Kasumi-1 (cell line): ENCODE data around the gene UBE2E1.
A peak's percentile ranks its signal among the peaks of the same experiment; 100 is the strongest.

ENCODE experiments used
- DNase-seq, 2 experiments: peaks; one replicate each; lab custom pipeline; 2025; lab: John Stamatoyannopoulos, UW

Gene UBE2E1

GRCh38 chr3:23805633-23806533 is at the start of gene UBE2E1:
TSS of gene UBE2E1 (plus strand) at chr3:23805955. CDS start at chr3:23807270, 1,315 bp downstream.
- DNase-seq: peak; percentile 63 to 72

GRCh38 chr3:23756206-23756840 is 49.4 kb upstream of the UBE2E1 start:
- no peak for DNase-seq

DNA sequence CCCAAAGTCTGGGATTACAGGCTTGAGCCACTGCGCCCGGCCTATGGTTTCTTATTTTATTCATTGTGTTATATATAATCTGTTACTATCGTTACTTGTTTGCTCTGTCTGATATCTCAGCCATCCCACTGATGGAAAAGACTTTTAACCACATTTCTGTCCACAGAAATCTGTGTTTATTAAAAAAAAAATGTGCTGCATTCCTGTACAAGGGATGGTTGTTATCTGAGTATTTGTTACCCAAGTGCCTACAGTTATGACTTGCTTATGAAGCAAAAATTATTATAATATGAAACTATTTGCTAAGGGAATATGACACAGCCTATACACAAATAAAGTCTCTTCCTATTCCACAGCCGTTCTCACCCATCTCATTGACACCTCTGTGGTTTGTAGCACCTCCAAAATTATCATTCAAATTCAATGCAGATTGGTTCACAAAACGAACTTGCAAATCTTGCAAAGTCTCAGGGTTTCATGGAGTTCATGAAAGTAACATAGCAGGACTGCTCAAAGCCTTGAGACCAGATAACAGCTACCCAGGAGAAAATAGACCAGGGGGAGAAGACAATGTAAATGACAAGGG is 47.4 kb upstream of the UBE2E1 start:
- DNase-seq: no peak

GRCh38 chr3:23760325-23760724 is 45.4 kb upstream of the UBE2E1 start:
- peak in 1 of 2 experiments; percentile 27 for DNase-seq

GRCh38 chr3:23760871-23761373 is 44.8 kb upstream of the UBE2E1 start:
- no peak for DNase-seq

DNA sequence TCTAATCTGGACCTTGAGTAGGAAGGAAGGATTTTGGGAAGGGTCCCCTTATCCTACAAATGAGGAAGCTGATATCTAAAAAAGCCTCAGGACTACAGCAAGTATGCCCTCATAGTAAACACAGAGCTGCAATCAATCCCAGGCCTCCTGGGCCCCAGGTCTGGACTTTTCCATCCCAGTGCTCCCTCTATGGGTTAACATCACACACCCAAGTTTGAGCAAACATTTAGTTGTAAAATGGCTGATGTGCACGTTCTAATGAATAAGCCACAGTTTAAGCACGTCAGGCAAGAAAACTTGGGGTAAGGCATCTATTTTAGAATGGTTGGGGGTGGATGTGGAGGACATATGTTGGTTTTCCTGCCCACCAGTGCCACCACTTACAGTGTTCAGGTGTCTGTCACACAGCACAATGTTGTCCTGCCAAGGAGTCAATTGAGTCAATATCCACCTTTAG is 44.3 kb upstream of the UBE2E1 start:
- DNase-seq: peak; percentile 57 to 65

GRCh38 chr3:23762214-23762613 is 43.5 kb upstream of the UBE2E1 start:
- no peak for DNase-seq

GRCh38 chr3:23762759-23763477 is 42.8 kb upstream of the UBE2E1 start:
- no peak for DNase-seq

- no peak for DNase-seq
These were observed 41.3 kb upstream of the UBE2E1 start for GRCh38 chr3:23764407-23764806.

GRCh38 chr3:23767546-23767945 is 38.2 kb upstream of the UBE2E1 start:
- DNase-seq: no peak

GRCh38 chr3:23775254-23775909 is 30.4 kb upstream of the UBE2E1 start:
- DNase-seq: no peak

DNA sequence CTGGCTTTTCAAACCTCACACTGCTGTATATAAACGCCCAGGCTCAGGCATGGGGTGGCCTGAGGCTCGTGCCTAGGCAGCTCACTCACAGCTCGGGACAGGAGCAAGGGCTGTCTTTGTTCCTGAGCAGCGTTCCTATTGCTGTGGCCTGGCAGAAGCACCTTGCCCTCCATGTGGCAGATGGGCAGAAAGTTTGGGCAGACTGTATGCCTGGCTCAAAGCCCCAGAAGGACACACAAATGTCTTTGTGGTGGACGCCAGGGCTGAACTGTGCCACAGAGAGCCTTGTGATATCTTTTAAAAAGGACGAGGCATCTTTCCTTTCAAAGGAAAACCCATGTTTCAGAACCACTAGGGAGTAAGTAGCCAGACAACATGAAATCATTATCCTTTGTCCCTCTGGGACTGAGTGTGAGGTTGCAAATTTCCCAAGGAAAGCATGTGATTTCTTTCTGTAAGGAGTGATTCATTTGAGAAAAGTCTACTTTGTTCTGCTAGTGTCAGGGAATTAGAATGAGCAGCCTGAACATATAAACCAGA is 29.3 kb upstream of the UBE2E1 start:
- no peak for DNase-seq

- no peak for DNase-seq
These were observed 27.3 kb upstream of the UBE2E1 start for GRCh38 chr3:23778446-23778845.

- no peak for DNase-seq
These were observed 25.9 kb upstream of the UBE2E1 start for GRCh38 chr3:23779841-23780240.

DNA sequence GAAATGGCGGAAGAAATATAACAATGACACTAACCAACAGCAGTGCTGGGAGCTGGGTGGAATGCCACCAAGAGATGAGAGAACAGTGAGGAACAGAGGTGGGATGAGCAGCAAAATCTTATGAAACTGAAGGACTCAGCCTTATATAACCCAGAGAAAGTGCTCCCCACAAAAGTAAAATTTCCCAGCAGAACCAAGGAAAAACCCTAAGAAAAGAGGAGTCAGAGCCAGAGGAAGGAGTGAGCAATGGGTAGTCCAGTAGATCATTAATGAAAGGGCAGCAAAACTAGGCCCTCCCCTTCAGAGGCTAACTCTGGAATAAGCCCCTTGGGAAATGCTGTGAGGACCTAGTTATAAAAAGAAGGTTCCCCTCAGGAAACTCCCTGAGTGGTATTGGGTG is 24.7 kb upstream of the UBE2E1 start:
- no peak for DNase-seq

DNA sequence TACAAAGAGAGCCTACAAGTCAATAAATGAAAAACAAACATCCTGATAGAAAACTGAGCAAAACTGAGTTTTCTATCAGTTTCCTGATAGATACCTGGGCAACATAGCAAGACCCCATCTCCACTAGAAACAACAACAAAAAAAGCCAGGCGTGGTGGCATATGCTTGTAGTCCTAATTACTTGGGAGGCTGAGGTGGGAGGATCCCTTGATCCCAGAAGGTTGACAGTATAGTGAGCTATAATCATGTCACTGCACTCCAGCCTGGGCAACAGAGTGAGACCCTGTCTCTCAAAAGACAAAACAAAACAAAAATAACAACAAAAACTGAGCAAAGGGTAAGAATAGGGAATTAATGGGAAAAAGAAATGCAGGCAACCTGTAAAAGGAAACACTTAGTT is 23.9 kb upstream of the UBE2E1 start:
- DNase-seq: no peak

- DNase-seq: no peak
These were observed 20.6 kb upstream of the UBE2E1 start for GRCh38 chr3:23785097-23785645.

GRCh38 chr3:23785882-23786281 is 19.9 kb upstream of the UBE2E1 start:
- DNase-seq: no peak

DNA sequence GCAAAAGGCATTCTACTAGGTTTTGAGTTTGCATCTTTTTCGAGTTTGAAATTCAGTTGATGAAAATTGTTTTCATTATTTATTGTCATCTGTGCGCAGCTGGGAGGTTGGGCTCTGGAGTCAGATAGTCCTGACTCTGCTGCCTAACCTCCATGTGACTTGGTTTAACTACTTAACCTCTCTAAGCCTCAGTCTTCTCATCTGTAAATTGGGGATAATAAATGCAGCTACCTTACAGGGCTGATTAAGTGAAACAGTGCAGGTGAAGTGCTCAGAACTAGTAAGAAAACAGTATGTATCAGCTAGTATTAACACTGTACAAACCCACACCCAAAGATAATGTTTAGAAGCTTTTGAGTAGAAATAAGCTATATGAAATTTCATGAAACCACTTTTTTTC is 14.1 kb upstream of the UBE2E1 start:
- no peak for DNase-seq

GRCh38 chr3:23793528-23794134 is 12.1 kb upstream of the UBE2E1 start:
- no peak for DNase-seq
